ENCODE data around the gene KRTAP5-1. TPM values are rescaled to one million over a fixed set of nuclear protein-coding genes. Genes with fewer than 3 reads are reported as not detected.
A peak's percentile ranks its signal among the peaks of the same experiment; 100 is the strongest.

Gene KRTAP5-1
- polyA plus RNA-seq, 2 of the 4 experiments (the other 2 are of a cell fraction), result not detected

- Histone ChIP-seq H3K4me3 (no peak overlapping the region), H3K9me3 (no peaks in the 10 kb centered on the region), H3K4me1 (peaks cover 30% of the 10 kb centered on the region), H3K27ac (peak overlapping the region in 1 of 2 experiments; percentile 86; a peak in 3 of 6 replicates), H3K4me2 (no peak overlapping the region)
- WGBS (ENCODE audit: missing lambda C conversion rate), result 88% methylated on average over 9 of the region's 13 CpGs
- peak; percentile 13 to 34; a peak in 3 of 6 replicates for ATAC-seq
- CTCF ChIA-PET, result interaction anchor here (0.6 to 15.0 kb wide), 3 partner anchors 18 to 80 kb away, joined by 3 to 719 read pairs (median 5); partner anchors contain the start of genes DUSP8 and KRTAP5-5
- POLR2A ChIA-PET, result no interaction called here
- DNase-seq (ENCODE audit: low read depth in 1 of 2, low spot score in 1 of 2), result no peak
- no peak for FAIRE-seq
- TF ChIP-seq CBX8 (IDR thresholded peaks at IDR 0.05) (no peak), BCL3 (IDR thresholded peaks at IDR 0.05) (no peak), JUN (IDR thresholded peaks at IDR 0.05) (no peak)
These were observed 35.4 kb downstream of the KRTAP5-1 start for GRCh38 chr11:1549338-1550330.

GRCh38 chr11:1548221-1549070 is 36.6 kb downstream of the KRTAP5-1 start:
- ChIA-PET CTCF (interaction anchor here (0.6 to 15.0 kb wide), 6 partner anchors 12 to 284 kb away, joined by 3 to 719 read pairs (median 4); partner anchors contain the start of genes DUSP8 and KRTAP5-5), POLR2A (interaction anchor here (0.9 kb wide), 1 partner anchor 9 kb away, joined by 4 read pairs; no protein-coding TSS in a partner anchor)
- DNase-seq (ENCODE audit: low read depth in 1 of 2, low spot score in 1 of 2) (peak; percentile 71 to 87), ATAC-seq (peak; percentile 65 to 74), FAIRE-seq (no peak)
- 27% methylated on average over 16 of the region's 34 CpGs for WGBS (ENCODE audit: missing lambda C conversion rate)
- peak overlapping the region; percentile 100 for H3K4me2 ChIP-seq
- no peaks in the 10 kb centered on the region for H3K9me3 ChIP-seq
- H3K27ac ChIP-seq, result peak overlapping the region; percentile 58 to 86; a peak in 4 of 6 replicates
- peaks cover 21% of the 10 kb centered on the region for H3K4me1 ChIP-seq
- H3K4me3 ChIP-seq, result peak overlapping the region; percentile 25
- TF ChIP-seq RNF2 (IDR thresholded peaks at IDR 0.05; ENCODE audit: borderline replicate concordance, low read depth) (no peak), CEBPB (IDR thresholded peaks at IDR 0.05) (peak; percentile 22 to 69; a peak in 3 of 4 replicates)

- FAIRE-seq (no peak), DNase-seq (ENCODE audit: low read depth in 1 of 2, low spot score in 1 of 2) (no peak), ATAC-seq (peak in 1 of 2 experiments; percentile 9; a peak in 3 of 6 replicates)
- WGBS (ENCODE audit: missing lambda C conversion rate), result 55% methylated on average over 15 of the region's 33 CpGs
- H3K4me2 ChIP-seq, result peak overlapping the region; percentile 100
- H3K4me3 ChIP-seq, result peak overlapping the region; percentile 63
- peaks cover 21% of the 10 kb centered on the region for H3K4me1 ChIP-seq
- CTCF ChIA-PET, result interaction anchor here (0.7 to 15.0 kb wide), 28 partner anchors 11 to 603 kb away, joined by 3 to 719 read pairs (median 6); partner anchors contain the start of genes DUSP8, KRTAP5-2 and KRTAP5-5
- H3K27ac ChIP-seq, result peak overlapping the region; percentile 74 to 86; a peak in 5 of 6 replicates
- POLR2A ChIA-PET, result interaction anchor here (0.9 to 1.3 kb wide), 2 partner anchors 10 to 27 kb away, joined by 4 to 5 read pairs; no protein-coding TSS in a partner anchor
- no peaks in the 10 kb centered on the region for H3K9me3 ChIP-seq
- TF ChIP-seq FOSB (CRISPR knock-in tag; IDR thresholded peaks at IDR 0.05), result no peak
- TF ChIP-seq ZNF302 (CRISPR knock-in tag; IDR thresholded peaks at IDR 0.05), result no peak
- no peak for TF ChIP-seq RFX5 (IDR thresholded peaks at IDR 0.05)
- TF ChIP-seq FOSL2 (IDR thresholded peaks at IDR 0.05), result no peak
- no peak for TF ChIP-seq FOSL2 (CRISPR knock-in tag; IDR thresholded peaks at IDR 0.05)
These were observed 37.5 kb downstream of the KRTAP5-1 start for GRCh38 chr11:1547467-1548098.

Data from A549 (cell line).